Fibroblast of lung (primary cell): ENCODE data around the gene JUND. TPM values are rescaled to one million over a fixed set of nuclear protein-coding genes. Genes with fewer than 3 reads are reported as not detected.

Experiments used
- DNase-seq, 2 donors: peaks; one replicate each; pipeline versions ENCODE4 v3.0.0 to v3.0.0-alpha.2; 2010; ENCODE audit warnings: low read depth in 2 of 2
- H2AFZ ChIP-seq: 2 replicates; pipeline ENCODE4 v1.5.1; 2012; ENCODE audit warnings: low read length, control low read depth, inconsistent platforms
- H3K27ac ChIP-seq: 2 replicates; pipeline ENCODE4 v1.5.1; 2011; ENCODE audit warnings: low read length, control low read depth; ENCODE audit not compliant: insufficient read depth
- H3K27me3 ChIP-seq: 2 replicates; pipeline ENCODE4 v1.5.1; 2011; ENCODE audit warnings: mild to moderate bottlenecking, low read length; ENCODE audit not compliant: control insufficient read depth, insufficient read depth
- H3K36me3 ChIP-seq: 2 replicates; pipeline ENCODE4 v1.5.1; 2011; ENCODE audit warnings: low read length; ENCODE audit not compliant: control insufficient read depth, insufficient read depth
- H3K4me1 ChIP-seq: 2 replicates; pipeline ENCODE4 v1.5.1; 2011; ENCODE audit warnings: low read length; ENCODE audit not compliant: control insufficient read depth, insufficient read depth; ENCODE audit errors: extremely low read depth
- H3K4me2 ChIP-seq: 2 replicates; pipeline ENCODE4 v1.5.1; 2011; ENCODE audit warnings: low read length, control low read depth; ENCODE audit not compliant: insufficient read depth; ENCODE audit errors: extremely low read depth
- H3K4me3 ChIP-seq, 4 experiments: fragments of 200-600 bp in 1 of 4; sonication (generic) in 1 of 4; replicated peaks in 1 of 4; 2 replicates each; pipeline ENCODE4 v1.5.1; 2011 to 2016; ENCODE audit warnings: low read length in 4 of 4, low read depth in 3 of 4, mild to moderate bottlenecking in 3 of 4, control low read depth in 2 of 4, inconsistent platforms in 1 of 4, mixed read lengths in 1 of 4; ENCODE audit not compliant: insufficient read depth in 1 of 4; ENCODE audit errors: control extremely low read depth in 1 of 4
- H3K79me2 ChIP-seq: 2 replicates; pipeline ENCODE4 v1.5.1; 2012; ENCODE audit warnings: mild to moderate bottlenecking, low read length, inconsistent platforms; ENCODE audit not compliant: control insufficient read depth, insufficient read depth
- H3K9ac ChIP-seq: 2 replicates; pipeline ENCODE4 v1.5.1; 2011; ENCODE audit warnings: mild to moderate bottlenecking, low read length, control low read depth; ENCODE audit not compliant: insufficient read depth
- H3K9me3 ChIP-seq: 2 replicates; pipeline ENCODE4 v1.5.1; 2012; ENCODE audit warnings: low read depth, low read length; ENCODE audit not compliant: control insufficient read depth, insufficient read depth
- H4K20me1 ChIP-seq: 2 replicates; pipeline ENCODE4 v1.5.1; 2011; ENCODE audit warnings: low read length; ENCODE audit not compliant: control insufficient read depth, insufficient read depth; ENCODE audit errors: extremely low read depth
- EZH2 ChIP-seq: IDR thresholded peaks from 2 replicates; pipeline ENCODE4 v1.5.1; 2012; ENCODE audit warnings: low read length, control low read depth, mild to moderate bottlenecking; ENCODE audit errors: missing control alignments
- polyA plus RNA-seq, 2 donors: library from polyadenylated mRNA; depleted of rRNA in 1 of 2; stranded (reverse) in 1 of 2; unstranded in 1 of 2; fragments of >200 nt; gene quantifications; 2 replicates each; pipeline ENCODE4 v1.2.1, GENCODE V29; 2011 to 2012; ENCODE audit warnings: missing spikeins in 1 of 2
- total RNA-seq: library from RNA; depleted of rRNA; stranded (reverse); fragments of >200 nt; gene quantifications from 2 replicates; pipeline ENCODE4 v1.2.1, GENCODE V29; 2014
- TF ChIP-seq, protein P1 (sequence below), 2 donors: IDR thresholded peaks in 1 of 2; conservative IDR thresholded peaks in 1 of 2; 1 replicate in 1 of 2; 2 replicates in 1 of 2; pipeline ENCODE4 v1.5.1; 2011 to 2012; ENCODE audit warnings: low read length in 2 of 2, control low read depth in 1 of 2, inconsistent platforms in 1 of 2, low read depth in 1 of 2, mild to moderate bottlenecking in 1 of 2

JUND gene
- total and polyA plus RNA-seq, 2 donors (not counting 1 experiment from before 2014, with no cell fraction given): 65.8 to 166 TPM

- Histone ChIP-seq H3K4me2 (no peak overlapping the region), H4K20me1 (no peaks in the 10 kb centered on the region), H3K9me3 (no peaks in the 10 kb centered on the region), H3K4me1 (peaks cover 23% of the 10 kb centered on the region), H3K4me3 (no peak overlapping the region), H3K9ac (no peak overlapping the region), H2AFZ (no peak overlapping the region), H3K79me2 (peaks cover 29% of the 10 kb centered on the region), H3K27ac (no peak overlapping the region), H3K27me3 (no peaks in the 10 kb centered on the region), H3K36me3 (peaks cover 7% of the 10 kb centered on the region)
- no peak for DNase-seq
- TF ChIP-seq, protein P1, sequence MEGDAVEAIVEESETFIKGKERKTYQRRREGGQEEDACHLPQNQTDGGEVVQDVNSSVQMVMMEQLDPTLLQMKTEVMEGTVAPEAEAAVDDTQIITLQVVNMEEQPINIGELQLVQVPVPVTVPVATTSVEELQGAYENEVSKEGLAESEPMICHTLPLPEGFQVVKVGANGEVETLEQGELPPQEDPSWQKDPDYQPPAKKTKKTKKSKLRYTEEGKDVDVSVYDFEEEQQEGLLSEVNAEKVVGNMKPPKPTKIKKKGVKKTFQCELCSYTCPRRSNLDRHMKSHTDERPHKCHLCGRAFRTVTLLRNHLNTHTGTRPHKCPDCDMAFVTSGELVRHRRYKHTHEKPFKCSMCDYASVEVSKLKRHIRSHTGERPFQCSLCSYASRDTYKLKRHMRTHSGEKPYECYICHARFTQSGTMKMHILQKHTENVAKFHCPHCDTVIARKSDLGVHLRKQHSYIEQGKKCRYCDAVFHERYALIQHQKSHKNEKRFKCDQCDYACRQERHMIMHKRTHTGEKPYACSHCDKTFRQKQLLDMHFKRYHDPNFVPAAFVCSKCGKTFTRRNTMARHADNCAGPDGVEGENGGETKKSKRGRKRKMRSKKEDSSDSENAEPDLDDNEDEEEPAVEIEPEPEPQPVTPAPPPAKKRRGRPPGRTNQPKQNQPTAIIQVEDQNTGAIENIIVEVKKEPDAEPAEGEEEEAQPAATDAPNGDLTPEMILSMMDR (conservative IDR thresholded peaks at IDR 0.05 in 1 of 2, IDR thresholded peaks at IDR 0.05 in 1 of 2; ENCODE audit: low read depth in 1 of 2, low read length in 2 of 2): no peak
- no peak for TF ChIP-seq EZH2
Measured at GRCh38 chr19:18273561-18274218, 7.7 kb downstream of the JUND start.

- Histone ChIP-seq H3K79me2 (peaks cover 13% of the 10 kb centered on the region), H2AFZ (no peak overlapping the region), H3K36me3 (peaks cover 9% of the 10 kb centered on the region), H4K20me1 (no peaks in the 10 kb centered on the region), H3K9me3 (no peaks in the 10 kb centered on the region), H3K4me2 (no peak overlapping the region), H3K9ac (no peak overlapping the region), H3K4me3 (no peak overlapping the region), H3K4me1 (peaks cover 16% of the 10 kb centered on the region), H3K27ac (no peak overlapping the region), H3K27me3 (no peaks in the 10 kb centered on the region)
- no peak for DNase-seq
- no peak for TF ChIP-seq EZH2
- TF ChIP-seq, protein P1 (conservative IDR thresholded peaks at IDR 0.05 in 1 of 2, IDR thresholded peaks at IDR 0.05 in 1 of 2; ENCODE audit: low read depth in 1 of 2, low read length in 2 of 2): no peak
Measured at GRCh38 chr19:18271433-18271841, 10.0 kb downstream of the JUND start.

DNA sequence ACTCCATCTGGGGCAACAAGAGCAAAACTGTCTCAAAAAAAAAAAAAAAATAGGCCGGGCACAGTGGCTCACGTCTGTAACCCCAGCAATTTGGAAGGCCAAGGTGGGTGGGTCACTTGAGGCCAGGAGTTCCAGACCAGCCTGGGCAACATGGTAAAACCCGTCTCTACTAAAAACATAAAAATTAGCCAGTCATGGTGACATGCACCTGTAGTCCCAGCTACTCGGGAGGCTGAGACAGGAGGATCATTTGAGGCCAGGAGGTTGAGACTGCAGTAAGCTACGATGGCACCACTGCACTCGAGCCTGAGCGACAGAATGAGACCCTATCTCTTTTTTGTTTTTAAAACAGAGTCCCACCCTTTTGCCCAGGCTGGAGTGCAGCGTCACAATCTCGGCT is 11.1 kb downstream of the JUND start:
- H2AFZ ChIP-seq: no peak overlapping the region
- TF ChIP-seq, protein P1 (conservative IDR thresholded peaks at IDR 0.05 in 1 of 2, IDR thresholded peaks at IDR 0.05 in 1 of 2; ENCODE audit: low read depth in 1 of 2, low read length in 2 of 2): no peak
- TF ChIP-seq EZH2: no peak
- no peak overlapping the region for H3K9ac ChIP-seq
- H3K4me2 ChIP-seq: no peak overlapping the region
- H3K27ac ChIP-seq: no peak overlapping the region
- peaks cover 8% of the 10 kb centered on the region for H3K4me1 ChIP-seq
- H4K20me1 ChIP-seq: no peaks in the 10 kb centered on the region
- H3K79me2 ChIP-seq: peaks cover 8% of the 10 kb centered on the region
- DNase-seq: no peak
- H3K4me3 ChIP-seq: no peak overlapping the region
- no peaks in the 10 kb centered on the region for H3K9me3 ChIP-seq
- peaks cover 14% of the 10 kb centered on the region for H3K36me3 ChIP-seq
- H3K27me3 ChIP-seq: no peaks in the 10 kb centered on the region
